HepG2 (cell line): ENCODE data around the gene CAPN15. TPM values are rescaled to one million over a fixed set of nuclear protein-coding genes. Genes with fewer than 3 reads are reported as not detected.

Experiments used
- ATAC-seq: fragments of 200-7000 bp; cut with Tn5 transposase; 3 replicates; pipeline ENCODE4 v1.9.1; 2020; ENCODE audit warnings: mild to moderate bottlenecking, moderate library complexity
- BruUV-seq: library from RNA; stranded (reverse); fragments of 400-500 nt; replicated peaks from 2 replicates; lab custom pipeline; 2021; lab: Mats Ljungman, UMichigan
- CTCF ChIA-PET: fragments of 300-600 bp; formaldehyde crosslinking; extraction: SDS; loops from one replicate; lab custom pipeline; 2021; ENCODE audit warnings: low total read pairs, inconsistent platforms, low intra/inter-chr PET ratio; lab: Yijun Ruan, JAX
- POLR2A ChIA-PET: fragments of 350-600 bp; sonication (Branson Sonifier 250); formaldehyde crosslinking; loops from one replicate; lab custom pipeline; 2020; ENCODE audit warnings: antibody characterized with exemption, inconsistent platforms; lab: Yijun Ruan, JAX
- DNase-seq: peaks from one replicate; pipeline ENCODE4 v3.0.0-alpha.2; 2015; ENCODE audit warnings: low spot score
- FAIRE-seq: peaks from 3 replicates; lab custom pipeline; 2011; peaks lifted over from hg19 to GRCh38; lab: Jason Lieb, UNC
- H2AFZ ChIP-seq: one replicate; pipeline ENCODE4 v1.6.1; 2011; ENCODE audit warnings: low read length, inconsistent platforms
- H3K27ac ChIP-seq: fragments of 300-600 bp; 3 replicates; pipeline ENCODE4 v1.8.0; 2011; ENCODE audit warnings: mixed run types, mild to moderate bottlenecking, mixed read lengths, low read length, inconsistent platforms; ENCODE audit not compliant: insufficient read depth; ENCODE audit errors: extremely low read length
- H3K27me3 ChIP-seq, 2 experiments: fragments of 200-600 bp in 1 of 2; 2 replicates in 1 of 2; 3 replicates in 1 of 2; pipeline versions ENCODE4 v1.6.0 to v1.8.0; 2011; ENCODE audit warnings: low read length in 2 of 2, mild to moderate bottlenecking in 2 of 2, moderate library complexity in 2 of 2, inconsistent platforms in 1 of 2; ENCODE audit not compliant: insufficient read depth in 2 of 2, control insufficient read depth in 1 of 2
- H3K36me3 ChIP-seq, 2 experiments: fragments of 200-600 bp in 1 of 2; replicated peaks in 1 of 2; 2 replicates in 1 of 2; 3 replicates in 1 of 2; pipeline versions ENCODE4 v1.5.1 to v1.8.0; 2011; ENCODE audit warnings: low read length in 2 of 2, inconsistent platforms in 1 of 2; ENCODE audit not compliant: insufficient read depth in 2 of 2, control insufficient read depth in 1 of 2
- H3K4me1 ChIP-seq: 2 replicates; pipeline ENCODE4 v1.5.1; 2012; ENCODE audit warnings: low read length, inconsistent platforms; ENCODE audit not compliant: insufficient read depth
- H3K4me2 ChIP-seq: 2 replicates; pipeline ENCODE4 v1.6.0; 2011; ENCODE audit warnings: low read depth, low read length, inconsistent platforms
- H3K4me3 ChIP-seq, 3 experiments: fragments of 200-600 bp in 1 of 3; sonication (generic), shearing (Covaris generic) in 1 of 3; replicated peaks in 1 of 3; 2 replicates each; pipeline ENCODE4 v1.5.1; 2011 to 2016; ENCODE audit warnings: low read length in 3 of 3, inconsistent platforms in 2 of 3, low read depth in 2 of 3, mild to moderate bottlenecking in 2 of 3, control low read depth in 1 of 3, mixed read lengths in 1 of 3; ENCODE audit not compliant: insufficient read depth in 1 of 3
- H3K79me2 ChIP-seq: one replicate; pipeline ENCODE4 v1.6.1; 2011; ENCODE audit warnings: low read length, inconsistent platforms; ENCODE audit not compliant: insufficient read depth
- H3K9ac ChIP-seq: 2 replicates; pipeline ENCODE4 v1.6.0; 2011; ENCODE audit warnings: mild to moderate bottlenecking, low read depth, low read length, inconsistent platforms; ENCODE audit not compliant: insufficient read depth
- H3K9me3 ChIP-seq: 2 replicates; pipeline ENCODE4 v1.5.1; 2012; ENCODE audit warnings: mild to moderate bottlenecking, low read length
- H4K20me1 ChIP-seq: 2 replicates; pipeline ENCODE4 v1.6.0; 2011; ENCODE audit warnings: inconsistent platforms, mild to moderate bottlenecking, low read length, moderate library complexity; ENCODE audit not compliant: insufficient read depth
- IKZF1 ChIP-seq: fragments of 450-650 bp; IDR thresholded peaks from 2 replicates; pipeline ENCODE4 v1.7.1; 2016
- PRPF4 ChIP-seq: fragments of 200-400 bp; formaldehyde crosslinking; IDR thresholded peaks from 2 replicates; pipeline ENCODE4 v1.6.1; 2016; ENCODE audit warnings: low read length, low read depth; ENCODE audit not compliant: poor library complexity, severe bottlenecking
- ZBTB33 ChIP-seq: sonication (generic); formaldehyde crosslinking; IDR thresholded peaks from 2 replicates; pipeline ENCODE4 v1.4.0; 2020; ENCODE audit warnings: missing genetic modification reagents
- ZNF280B ChIP-seq: sonication (generic); formaldehyde crosslinking; IDR thresholded peaks from 2 replicates; pipeline ENCODE4 v1.5.0; 2020; ENCODE audit warnings: missing genetic modification reagents, mild to moderate bottlenecking, borderline replicate concordance
- ZNF691 ChIP-seq: sonication (generic); formaldehyde crosslinking; IDR thresholded peaks from 2 replicates; pipeline ENCODE4 v1.4.0; 2020; ENCODE audit warnings: missing genetic modification reagents, low read depth, mild to moderate bottlenecking, borderline replicate concordance
- WGBS: methylation state at CpG from one replicate; pipeline ENCODE4 v1.1.6; 2017; ENCODE audit warnings: low lambda C conversion rate; 5-methylcytosine and 5-hydroxymethylcytosine counted together
- in situ Hi-C: cut with HindIII; loops from 2 replicates; pipeline ENCODE4 v1.10.0; 2017; ENCODE audit warnings: low pct_unique_long_range_greater_than_20kb; ENCODE audit not compliant: extremely low pct_ligation_motif_present
- intact Hi-C: fragments of 100-400 bp; cut with micrococcal nuclease; formaldehyde crosslinking; loops from one replicate; pipeline ENCODE4 v1.10.0; 2022; ENCODE audit not compliant: unreplicated experiment
- polyA plus RNA-seq, 8 experiments: library from polyadenylated mRNA; depleted of rRNA in 3 of 8; stranded (reverse) in 7 of 8; unstranded in 1 of 8; fragments of >200 nt; fragmentation: Illumina TruSeq in 4 of 8; extraction: Trizol in 4 of 8; gene quantifications; 2 replicates each; pipeline versions ENCODE4 v1.2.1 to v1.2.3, GENCODE V29; 2011 to 2016; ENCODE audit warnings: low read depth in 4 of 8, missing spikeins in 1 of 8, mixed read lengths in 1 of 8; ENCODE audit not compliant: insufficient read depth in 1 of 8
- total RNA-seq, 5 experiments: library from RNA; depleted of rRNA; stranded (reverse); fragments of >200 nt; fragmentation: Illumina TruSeq; extraction: Trizol; gene quantifications; 2 replicates each; pipeline ENCODE4 v1.2.3, GENCODE V29; 2016; ENCODE audit warnings: low read depth in 1 of 5

CAPN15 gene
- total and polyA plus RNA-seq, 2 of the 13 experiments (the other 11 are each of a cell fraction or from before 2014, with no cell fraction given), result 14.9 to 24.5 TPM

- peaks cover 21% of the 10 kb centered on the region for H3K4me1 ChIP-seq
- H3K36me3 ChIP-seq, result peaks cover 6 to 8% of the 10 kb centered on the region in 2 experiments; a peak in 2 of 5 replicates
- ChIA-PET POLR2A (interaction anchor here (1.2 to 2.6 kb wide), 3 partner anchors 10 to 42 kb away, joined by 3 to 17 read pairs (median 4); no protein-coding TSS in a partner anchor), CTCF (no interaction called here)
- no peak for FAIRE-seq
- peak overlapping the region; percentile 85 for H3K27ac ChIP-seq
- H3K4me2 ChIP-seq, result no peak overlapping the region
- in situ Hi-C loops (no loop called here), intact Hi-C loops (no loop called here)
- no peak overlapping the region for H3K9ac ChIP-seq
- no peaks in the 10 kb centered on the region for H4K20me1 ChIP-seq
- ATAC-seq, result no peak
- WGBS, result 99% methylated on average over 45 of the region's 46 CpGs
- no peak overlapping the region for H3K4me3 ChIP-seq
- BruUV-seq, result no TSS peak
- peaks cover 29% of the 10 kb centered on the region for H3K79me2 ChIP-seq
- no peak overlapping the region for H2AFZ ChIP-seq
- DNase-seq, result no peak
- H3K9me3 ChIP-seq, result no peaks in the 10 kb centered on the region
- TF ChIP-seq PRPF4, result peak; percentile 13
- TF ChIP-seq ZNF691 (CRISPR knock-in tag), result no peak
- TF ChIP-seq, all 625 proteins: peak for 1
- H3K27me3 ChIP-seq, result no peaks in the 10 kb centered on the region
These were observed 17.0 kb downstream of the CAPN15 start for GRCh38 chr16:544517-544916.

- no TSS peak for BruUV-seq
- no peak overlapping the region for H2AFZ ChIP-seq
- H3K36me3 ChIP-seq, result peaks cover 5 to 8% of the 10 kb centered on the region in 2 experiments; a peak in 2 of 5 replicates
- WGBS, result 93% methylated on average over 31 of the region's 60 CpGs
- intact Hi-C loops, result no loop called here
- POLR2A ChIA-PET, result interaction anchor here (1.5 kb wide), 1 partner anchor 13 kb away, joined by 5 read pairs; no protein-coding TSS in a partner anchor
- DNase-seq (no peak), FAIRE-seq (no peak), ATAC-seq (peak; percentile 3; the same call in 1 of the 3 replicates)
- no peaks in the 10 kb centered on the region for H3K27me3 ChIP-seq
- no peaks in the 10 kb centered on the region for H4K20me1 ChIP-seq
- CTCF ChIA-PET, result interaction anchor here (1.1 kb wide), 1 partner anchor 64 kb away, joined by 3 read pairs; no protein-coding TSS in a partner anchor
- no peak overlapping the region for H3K27ac ChIP-seq
- peaks cover 23% of the 10 kb centered on the region for H3K79me2 ChIP-seq
- H3K4me3 ChIP-seq, result no peak overlapping the region
- peaks cover 21% of the 10 kb centered on the region for H3K4me1 ChIP-seq
- in situ Hi-C loops, result no loop called here
- H3K9me3 ChIP-seq, result no peaks in the 10 kb centered on the region
- no peak overlapping the region for H3K4me2 ChIP-seq
- H3K9ac ChIP-seq, result no peak overlapping the region
- TF ChIP-seq IKZF1, result no peak
- peak; percentile 92 for TF ChIP-seq ZBTB33 (CRISPR knock-in tag)
- no peak for TF ChIP-seq ZNF280B (CRISPR knock-in tag)
These were observed 19.6 kb downstream of the CAPN15 start for GRCh38 chr16:546909-547770.
